GM12878 (cell line): ENCODE measurements around the gene RUFY2. TPM values are rescaled to one million over a fixed set of nuclear protein-coding genes. Genes with fewer than 3 reads are reported as not detected.
A peak's percentile ranks its signal among the peaks of the same experiment; 100 is the strongest.

Experiments
- BCL3 ChIP-seq: IDR thresholded peaks from 2 replicates; pipeline ENCODE4 v1.6.1; 2011; ENCODE audit warnings: borderline replicate concordance, low read depth, mild to moderate bottlenecking, moderate library complexity, low read length; ENCODE audit not compliant: insufficient read depth, poor library complexity, severe bottlenecking
- BRCA1 ChIP-seq: IDR thresholded peaks from 2 replicates; pipeline ENCODE4 v1.6.1; 2011; ENCODE audit warnings: low read depth, low read length, improper control_type of control experiment
- CREB1 ChIP-seq: IDR thresholded peaks from 2 replicates; pipeline ENCODE4 v1.6.1; 2012; ENCODE audit warnings: low read depth, mild to moderate bottlenecking, inconsistent platforms
- FOXK2 ChIP-seq: fragments of 450-650 bp; IDR thresholded peaks from 2 replicates; pipeline ENCODE4 v1.6.1; 2017; ENCODE audit warnings: mild to moderate bottlenecking, moderate library complexity
- HDGF ChIP-seq: fragments of 450-650 bp; IDR thresholded peaks from 2 replicates; pipeline ENCODE4 v1.6.1; 2016; ENCODE audit warnings: antibody characterized with exemption
- MYC ChIP-seq: IDR thresholded peaks from 2 replicates; pipeline ENCODE4 v1.6.1; 2011; ENCODE audit warnings: mild to moderate bottlenecking, low read length, moderate library complexity, inconsistent platforms; ENCODE audit not compliant: insufficient read depth, insufficient replicate concordance, insufficient read length, severe bottlenecking
- NFIC ChIP-seq: IDR thresholded peaks from 2 replicates; pipeline ENCODE4 v1.6.1; 2012; ENCODE audit warnings: low read depth, mild to moderate bottlenecking, inconsistent platforms, low read length, moderate library complexity
- NFYA ChIP-seq: IDR thresholded peaks from 2 replicates; pipeline ENCODE4 v1.6.1; 2011; ENCODE audit warnings: low read depth, mild to moderate bottlenecking, low read length, improper control_type of control experiment, borderline replicate concordance
- PAX8 ChIP-seq: fragments of 450-650 bp; IDR thresholded peaks from 2 replicates; pipeline ENCODE4 v1.6.1; 2017; ENCODE audit warnings: mild to moderate bottlenecking, moderate library complexity
- SUPT20H ChIP-seq: IDR thresholded peaks from 2 replicates; pipeline ENCODE4 v1.6.1; 2011; ENCODE audit warnings: low read depth, mild to moderate bottlenecking, low read length, moderate library complexity, borderline replicate concordance; ENCODE audit not compliant: control insufficient read depth
- polyA plus RNA-seq, 11 experiments: library from polyadenylated mRNA; depleted of rRNA in 4 of 11; unstranded in 6 of 11; stranded (reverse) in 5 of 11; fragments of >200 nt; fragmentation: Nextera tagmentation in 4 of 11; fragmentation: Illumina TruSeq in 1 of 11; extraction: Ambion mirVana in 4 of 11; extraction: Trizol in 1 of 11; gene quantifications; 1 replicate in 1 of 11; 2 replicates in 10 of 11; pipeline versions ENCODE4 v1.2.1 to v1.2.3, GENCODE V29; 2011 to 2016; ENCODE audit warnings: inconsistent platforms in 2 of 11, missing spikeins in 2 of 11, low read depth in 1 of 11
- total RNA-seq, 4 experiments: library from RNA; depleted of rRNA in 3 of 4; stranded (reverse); fragments of >200 nt in 3 of 4; fragmentation: Illumina TruSeq in 1 of 4; extraction: Trizol in 1 of 4; gene quantifications; 2 replicates each; pipeline versions ENCODE4 v1.2.1 to v1.2.3, GENCODE V29; 2013 to 2021

Gene RUFY2
- total and polyA plus RNA-seq, 10 of the 15 experiments (the other 5 are each of a cell fraction or from before 2014, with no cell fraction given), result 1.7 to 8.4 (median 5.8) TPM

- TF ChIP-seq BCL3 (peak; percentile 41), BRCA1 (peak; percentile 99), SUPT20H (no peak), NFIC (peak; percentile 6; the same call in 1 of the 2 replicates), NFYA (no peak), HDGF (no peak; the same call in 1 of the 2 replicates), CREB1 (peak; percentile 72), FOXK2 (no peak), MYC (peak; percentile 33), PAX8 (no peak)
These were observed 75.4 kb downstream of the RUFY2 start, which contains the start of gene HNRNPH3 (continued) for GRCh38 chr10:68331455-68332258.
